ENCODE results near the gene USP36. TPM values are rescaled to one million over a fixed set of nuclear protein-coding genes. Genes with fewer than 3 reads are reported as not detected.

USP36 gene
- total and polyA plus RNA-seq, 9 of the 15 experiments (the other 6 are each of a cell fraction or from before 2014, with no cell fraction given), result 6.4 to 72.8 (median 22.5) TPM

DNA sequence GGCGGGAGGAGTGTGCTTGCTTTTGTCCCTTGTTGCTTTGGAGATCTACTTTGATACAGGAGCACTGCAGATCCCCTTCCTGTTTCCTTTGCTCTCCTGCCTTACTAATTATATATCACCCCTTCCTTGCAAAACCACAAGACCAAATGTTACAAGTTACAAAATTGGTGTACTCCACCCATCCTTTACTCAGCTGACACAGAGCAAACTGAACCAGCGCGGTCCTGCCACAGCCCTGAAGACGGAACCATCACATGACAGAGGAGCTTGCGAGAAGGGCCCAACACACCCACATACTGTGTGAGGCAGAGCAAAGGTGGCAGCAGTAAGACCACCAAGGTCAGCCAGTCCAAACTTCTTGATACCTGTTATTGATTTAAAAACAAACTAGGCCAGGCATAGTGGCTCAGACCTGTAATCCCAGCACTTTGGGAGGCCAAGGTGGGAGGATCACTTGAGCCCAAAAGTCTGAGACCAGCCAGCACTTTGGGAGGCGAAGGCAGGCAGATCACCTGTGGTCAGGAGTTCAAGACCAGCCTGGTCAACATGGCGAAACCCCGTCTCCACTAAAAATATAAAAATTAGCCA lies 91.8 kb downstream of the USP36 start (continued):
- TF ChIP-seq MTA3 (IDR thresholded peaks at IDR 0.05; ENCODE audit: borderline replicate concordance) (peak; percentile 52; the same call in 1 of the 2 replicates), L3MBTL2 (IDR thresholded peaks at IDR 0.05) (0 out of 2 replicates have a peak, but pooled peaks have one; percentile 26), HDAC8 (tag; IDR thresholded peaks at IDR 0.05) (no peak), TOE1 (IDR thresholded peaks at IDR 0.05; ENCODE audit: borderline replicate concordance) (peak; percentile 43; the same call in 1 of the 2 replicates), TOE1 (CRISPR knock-in tag; IDR thresholded peaks at IDR 0.05; ENCODE audit: borderline replicate concordance, low read depth) (no peak), ZNF282 (CRISPR knock-in tag; IDR thresholded peaks at IDR 0.05) (no peak), TBP (optimal IDR thresholded peaks at IDR 0.05; ENCODE audit: low read depth, low read length) (no peak), ZNF695 (CRISPR knock-in tag; IDR thresholded peaks at IDR 0.05) (no peak), SOX6 (IDR thresholded peaks at IDR 0.05) (peak; percentile 54; the same call in 1 of the 2 replicates), NR2C1 (IDR thresholded peaks at IDR 0.05) (no peak), NR2C1 (tag; IDR thresholded peaks at IDR 0.05) (no peak), KLF10 (CRISPR knock-in tag; IDR thresholded peaks at IDR 0.05) (no peak), TBL1XR1 (IDR thresholded peaks at IDR 0.05; ENCODE audit: low read length in 2 of 2) (peak in 1 of 2 experiments; percentile 50; a peak in 1 of 4 replicates)
- TF ChIP-seq, protein P1, sequence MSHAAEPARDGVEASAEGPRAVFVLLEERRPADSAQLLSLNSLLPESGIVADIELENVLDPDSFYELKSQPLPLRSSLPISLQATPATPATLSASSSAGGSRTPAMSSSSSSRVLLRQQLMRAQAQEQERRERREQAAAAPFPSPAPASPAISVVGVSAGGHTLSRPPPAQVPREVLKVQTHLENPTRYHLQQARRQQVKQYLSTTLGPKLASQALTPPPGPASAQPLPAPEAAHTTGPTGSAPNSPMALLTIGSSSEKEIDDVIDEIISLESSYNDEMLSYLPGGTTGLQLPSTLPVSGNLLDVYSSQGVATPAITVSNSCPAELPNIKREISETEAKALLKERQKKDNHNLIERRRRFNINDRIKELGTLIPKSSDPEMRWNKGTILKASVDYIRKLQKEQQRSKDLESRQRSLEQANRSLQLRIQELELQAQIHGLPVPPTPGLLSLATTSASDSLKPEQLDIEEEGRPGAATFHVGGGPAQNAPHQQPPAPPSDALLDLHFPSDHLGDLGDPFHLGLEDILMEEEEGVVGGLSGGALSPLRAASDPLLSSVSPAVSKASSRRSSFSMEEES (CRISPR knock-in tag; IDR thresholded peaks at IDR 0.05), result peak; percentile 79
- TF ChIP-seq, protein P2, sequence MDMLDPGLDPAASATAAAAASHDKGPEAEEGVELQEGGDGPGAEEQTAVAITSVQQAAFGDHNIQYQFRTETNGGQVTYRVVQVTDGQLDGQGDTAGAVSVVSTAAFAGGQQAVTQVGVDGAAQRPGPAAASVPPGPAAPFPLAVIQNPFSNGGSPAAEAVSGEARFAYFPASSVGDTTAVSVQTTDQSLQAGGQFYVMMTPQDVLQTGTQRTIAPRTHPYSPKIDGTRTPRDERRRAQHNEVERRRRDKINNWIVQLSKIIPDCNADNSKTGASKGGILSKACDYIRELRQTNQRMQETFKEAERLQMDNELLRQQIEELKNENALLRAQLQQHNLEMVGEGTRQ (CRISPR knock-in tag; IDR thresholded peaks at IDR 0.05), result peak; percentile 56
- TF ChIP-seq, protein P3, sequence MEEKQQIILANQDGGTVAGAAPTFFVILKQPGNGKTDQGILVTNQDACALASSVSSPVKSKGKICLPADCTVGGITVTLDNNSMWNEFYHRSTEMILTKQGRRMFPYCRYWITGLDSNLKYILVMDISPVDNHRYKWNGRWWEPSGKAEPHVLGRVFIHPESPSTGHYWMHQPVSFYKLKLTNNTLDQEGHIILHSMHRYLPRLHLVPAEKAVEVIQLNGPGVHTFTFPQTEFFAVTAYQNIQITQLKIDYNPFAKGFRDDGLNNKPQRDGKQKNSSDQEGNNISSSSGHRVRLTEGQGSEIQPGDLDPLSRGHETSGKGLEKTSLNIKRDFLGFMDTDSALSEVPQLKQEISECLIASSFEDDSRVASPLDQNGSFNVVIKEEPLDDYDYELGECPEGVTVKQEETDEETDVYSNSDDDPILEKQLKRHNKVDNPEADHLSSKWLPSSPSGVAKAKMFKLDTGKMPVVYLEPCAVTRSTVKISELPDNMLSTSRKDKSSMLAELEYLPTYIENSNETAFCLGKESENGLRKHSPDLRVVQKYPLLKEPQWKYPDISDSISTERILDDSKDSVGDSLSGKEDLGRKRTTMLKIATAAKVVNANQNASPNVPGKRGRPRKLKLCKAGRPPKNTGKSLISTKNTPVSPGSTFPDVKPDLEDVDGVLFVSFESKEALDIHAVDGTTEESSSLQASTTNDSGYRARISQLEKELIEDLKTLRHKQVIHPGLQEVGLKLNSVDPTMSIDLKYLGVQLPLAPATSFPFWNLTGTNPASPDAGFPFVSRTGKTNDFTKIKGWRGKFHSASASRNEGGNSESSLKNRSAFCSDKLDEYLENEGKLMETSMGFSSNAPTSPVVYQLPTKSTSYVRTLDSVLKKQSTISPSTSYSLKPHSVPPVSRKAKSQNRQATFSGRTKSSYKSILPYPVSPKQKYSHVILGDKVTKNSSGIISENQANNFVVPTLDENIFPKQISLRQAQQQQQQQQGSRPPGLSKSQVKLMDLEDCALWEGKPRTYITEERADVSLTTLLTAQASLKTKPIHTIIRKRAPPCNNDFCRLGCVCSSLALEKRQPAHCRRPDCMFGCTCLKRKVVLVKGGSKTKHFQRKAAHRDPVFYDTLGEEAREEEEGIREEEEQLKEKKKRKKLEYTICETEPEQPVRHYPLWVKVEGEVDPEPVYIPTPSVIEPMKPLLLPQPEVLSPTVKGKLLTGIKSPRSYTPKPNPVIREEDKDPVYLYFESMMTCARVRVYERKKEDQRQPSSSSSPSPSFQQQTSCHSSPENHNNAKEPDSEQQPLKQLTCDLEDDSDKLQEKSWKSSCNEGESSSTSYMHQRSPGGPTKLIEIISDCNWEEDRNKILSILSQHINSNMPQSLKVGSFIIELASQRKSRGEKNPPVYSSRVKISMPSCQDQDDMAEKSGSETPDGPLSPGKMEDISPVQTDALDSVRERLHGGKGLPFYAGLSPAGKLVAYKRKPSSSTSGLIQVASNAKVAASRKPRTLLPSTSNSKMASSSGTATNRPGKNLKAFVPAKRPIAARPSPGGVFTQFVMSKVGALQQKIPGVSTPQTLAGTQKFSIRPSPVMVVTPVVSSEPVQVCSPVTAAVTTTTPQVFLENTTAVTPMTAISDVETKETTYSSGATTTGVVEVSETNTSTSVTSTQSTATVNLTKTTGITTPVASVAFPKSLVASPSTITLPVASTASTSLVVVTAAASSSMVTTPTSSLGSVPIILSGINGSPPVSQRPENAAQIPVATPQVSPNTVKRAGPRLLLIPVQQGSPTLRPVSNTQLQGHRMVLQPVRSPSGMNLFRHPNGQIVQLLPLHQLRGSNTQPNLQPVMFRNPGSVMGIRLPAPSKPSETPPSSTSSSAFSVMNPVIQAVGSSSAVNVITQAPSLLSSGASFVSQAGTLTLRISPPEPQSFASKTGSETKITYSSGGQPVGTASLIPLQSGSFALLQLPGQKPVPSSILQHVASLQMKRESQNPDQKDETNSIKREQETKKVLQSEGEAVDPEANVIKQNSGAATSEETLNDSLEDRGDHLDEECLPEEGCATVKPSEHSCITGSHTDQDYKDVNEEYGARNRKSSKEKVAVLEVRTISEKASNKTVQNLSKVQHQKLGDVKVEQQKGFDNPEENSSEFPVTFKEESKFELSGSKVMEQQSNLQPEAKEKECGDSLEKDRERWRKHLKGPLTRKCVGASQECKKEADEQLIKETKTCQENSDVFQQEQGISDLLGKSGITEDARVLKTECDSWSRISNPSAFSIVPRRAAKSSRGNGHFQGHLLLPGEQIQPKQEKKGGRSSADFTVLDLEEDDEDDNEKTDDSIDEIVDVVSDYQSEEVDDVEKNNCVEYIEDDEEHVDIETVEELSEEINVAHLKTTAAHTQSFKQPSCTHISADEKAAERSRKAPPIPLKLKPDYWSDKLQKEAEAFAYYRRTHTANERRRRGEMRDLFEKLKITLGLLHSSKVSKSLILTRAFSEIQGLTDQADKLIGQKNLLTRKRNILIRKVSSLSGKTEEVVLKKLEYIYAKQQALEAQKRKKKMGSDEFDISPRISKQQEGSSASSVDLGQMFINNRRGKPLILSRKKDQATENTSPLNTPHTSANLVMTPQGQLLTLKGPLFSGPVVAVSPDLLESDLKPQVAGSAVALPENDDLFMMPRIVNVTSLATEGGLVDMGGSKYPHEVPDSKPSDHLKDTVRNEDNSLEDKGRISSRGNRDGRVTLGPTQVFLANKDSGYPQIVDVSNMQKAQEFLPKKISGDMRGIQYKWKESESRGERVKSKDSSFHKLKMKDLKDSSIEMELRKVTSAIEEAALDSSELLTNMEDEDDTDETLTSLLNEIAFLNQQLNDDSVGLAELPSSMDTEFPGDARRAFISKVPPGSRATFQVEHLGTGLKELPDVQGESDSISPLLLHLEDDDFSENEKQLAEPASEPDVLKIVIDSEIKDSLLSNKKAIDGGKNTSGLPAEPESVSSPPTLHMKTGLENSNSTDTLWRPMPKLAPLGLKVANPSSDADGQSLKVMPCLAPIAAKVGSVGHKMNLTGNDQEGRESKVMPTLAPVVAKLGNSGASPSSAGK (IDR thresholded peaks at IDR 0.05), result no peak; the same call in 1 of the 2 replicates

All from K562 (cell line).